ENCODE data around the gene CMBL. TPM values are rescaled to one million over a fixed set of nuclear protein-coding genes. Genes with fewer than 3 reads are reported as not detected.
"Not testable (repeated sequence)": the region's sequence is repeated elsewhere in the genome, so short reads cannot be mapped to it uniquely, and the experiment has no call there.

Gene CMBL
- total RNA-seq, 1 donor from 2014 or later: 3.9 TPM

DNA sequence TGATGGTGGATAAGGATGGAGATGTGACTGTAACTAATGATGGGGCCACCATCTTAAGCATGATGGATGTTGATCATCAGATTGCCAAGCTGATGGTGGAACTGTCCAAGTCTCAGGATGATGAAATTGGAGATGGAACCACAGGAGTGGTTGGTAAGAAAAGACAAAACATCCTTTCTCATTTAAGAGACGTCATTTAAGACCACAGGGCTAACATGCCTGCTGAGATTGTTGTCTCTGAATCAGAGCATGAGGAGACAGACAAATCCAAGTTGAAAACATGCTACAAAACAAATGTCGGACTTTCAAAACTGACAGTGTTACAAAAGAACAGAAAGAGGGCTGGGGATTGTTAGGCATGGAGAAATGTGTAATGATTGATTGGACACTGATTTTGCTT, 53.0 kb downstream of the CMBL start:
- no peak for DNase-seq

DNA sequence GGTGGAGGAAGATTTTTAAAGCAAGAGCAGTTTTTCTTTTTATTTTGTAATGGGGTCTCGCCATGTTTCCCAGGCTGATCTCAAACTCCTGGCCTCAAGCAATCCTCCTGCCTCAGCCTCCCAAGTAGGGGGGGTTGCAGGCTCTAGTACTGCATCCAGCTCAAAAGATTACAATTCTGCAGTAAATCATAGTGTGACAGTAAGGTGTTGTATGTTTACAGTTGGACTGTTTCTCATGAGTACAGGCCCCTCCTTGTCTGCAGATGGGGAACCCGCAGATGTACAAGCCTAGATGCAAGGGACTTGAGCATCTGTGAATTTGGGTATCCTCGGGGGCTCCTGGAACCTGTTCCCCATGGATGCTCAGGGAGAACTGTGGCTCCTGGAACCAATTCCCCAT, 54.3 kb downstream of the CMBL start:
- DNase-seq: no peak

DNA sequence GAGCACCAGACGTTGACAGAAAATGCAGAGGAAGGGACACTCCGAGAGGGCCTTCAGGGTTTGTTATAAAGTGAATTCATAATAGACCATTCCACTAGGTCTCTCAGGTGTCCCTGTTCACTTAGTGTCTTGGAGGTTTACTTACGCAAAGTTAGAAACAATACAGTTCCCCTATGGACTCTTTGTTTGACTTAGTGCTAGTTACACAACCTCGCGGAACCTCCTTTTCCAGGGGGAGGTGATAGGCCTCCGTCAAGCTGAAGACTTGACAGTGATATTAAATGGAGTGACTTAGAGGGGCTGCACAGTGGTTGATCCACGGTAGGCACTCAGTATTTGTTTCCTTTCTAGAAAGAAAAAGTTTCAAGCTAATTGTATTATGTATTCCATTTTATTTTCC, 56.3 kb downstream of the CMBL start:
- no peak for DNase-seq

DNA sequence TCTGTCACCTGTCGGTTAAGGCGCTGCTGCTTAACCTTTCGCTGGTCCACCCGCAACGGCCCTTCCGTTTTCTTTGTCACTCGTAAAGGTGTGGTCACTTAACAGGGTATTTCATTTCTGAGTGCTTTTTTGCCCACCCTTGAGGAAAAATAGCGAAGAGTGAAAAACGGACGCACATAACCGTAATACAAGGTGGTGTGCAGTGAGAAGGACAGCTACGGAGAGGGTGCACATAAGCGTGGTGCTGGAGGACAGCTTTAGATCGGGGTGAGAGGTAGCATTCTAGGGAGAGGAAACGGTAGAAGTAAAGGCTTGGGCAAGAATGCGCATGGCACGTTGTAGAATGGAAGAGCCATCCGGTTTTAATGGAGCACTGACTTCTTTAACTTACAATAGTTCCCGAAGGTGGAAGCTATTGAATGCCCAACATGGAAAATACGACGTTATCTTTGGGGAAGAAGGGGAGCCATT, 56.9 kb downstream of the CMBL start:
- no peak for DNase-seq

DNA sequence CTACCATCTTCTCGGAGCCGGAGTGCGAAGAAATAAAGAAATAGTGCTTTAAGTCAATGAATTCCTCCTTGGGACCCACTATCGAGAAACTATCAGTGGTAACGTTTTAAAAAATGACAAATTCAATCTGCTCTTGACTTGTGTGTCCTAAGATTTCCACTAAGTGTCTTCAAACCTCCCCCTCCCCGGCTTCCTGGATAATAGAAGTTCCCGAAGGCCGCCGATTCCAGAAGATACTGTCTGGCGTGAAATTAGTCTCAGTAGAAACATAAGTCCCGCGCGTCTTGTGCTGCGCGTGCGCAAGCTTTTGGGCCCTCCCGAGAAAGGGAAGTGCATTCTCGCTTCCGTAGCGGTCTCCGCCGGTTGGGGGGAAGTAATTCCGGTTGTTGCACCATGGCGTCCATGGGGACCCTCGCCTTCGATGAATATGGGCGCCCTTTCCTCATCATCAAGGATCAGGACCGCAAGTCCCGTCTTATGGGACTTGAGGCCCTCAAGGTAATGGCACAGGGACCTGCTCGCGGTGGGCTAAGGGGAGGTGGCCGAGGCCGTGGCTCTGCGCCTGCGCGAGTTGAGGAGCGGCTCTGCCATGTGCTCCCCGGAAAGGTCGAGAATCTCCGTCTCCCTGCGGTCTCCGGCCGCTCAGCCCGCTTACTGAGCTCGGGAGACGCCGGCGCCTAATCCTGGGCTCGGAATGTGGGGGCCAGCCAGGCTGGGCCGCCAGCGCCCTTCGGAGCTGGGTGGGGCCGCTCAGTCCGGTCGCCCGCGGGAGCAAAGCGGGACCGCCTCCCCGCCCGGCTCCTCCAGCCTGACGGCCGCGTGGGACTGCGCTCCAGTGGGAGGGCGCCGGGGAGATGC, 57.5 kb downstream of the CMBL start, which contains the start of gene CCT5:
Gene CCT5, plus strand, starts transcription at position 333 of the 858 bp plus-strand sequence. Its CDS starts 61 bp downstream, at position 394.
- DNase-seq: peak; percentile 85

DNA sequence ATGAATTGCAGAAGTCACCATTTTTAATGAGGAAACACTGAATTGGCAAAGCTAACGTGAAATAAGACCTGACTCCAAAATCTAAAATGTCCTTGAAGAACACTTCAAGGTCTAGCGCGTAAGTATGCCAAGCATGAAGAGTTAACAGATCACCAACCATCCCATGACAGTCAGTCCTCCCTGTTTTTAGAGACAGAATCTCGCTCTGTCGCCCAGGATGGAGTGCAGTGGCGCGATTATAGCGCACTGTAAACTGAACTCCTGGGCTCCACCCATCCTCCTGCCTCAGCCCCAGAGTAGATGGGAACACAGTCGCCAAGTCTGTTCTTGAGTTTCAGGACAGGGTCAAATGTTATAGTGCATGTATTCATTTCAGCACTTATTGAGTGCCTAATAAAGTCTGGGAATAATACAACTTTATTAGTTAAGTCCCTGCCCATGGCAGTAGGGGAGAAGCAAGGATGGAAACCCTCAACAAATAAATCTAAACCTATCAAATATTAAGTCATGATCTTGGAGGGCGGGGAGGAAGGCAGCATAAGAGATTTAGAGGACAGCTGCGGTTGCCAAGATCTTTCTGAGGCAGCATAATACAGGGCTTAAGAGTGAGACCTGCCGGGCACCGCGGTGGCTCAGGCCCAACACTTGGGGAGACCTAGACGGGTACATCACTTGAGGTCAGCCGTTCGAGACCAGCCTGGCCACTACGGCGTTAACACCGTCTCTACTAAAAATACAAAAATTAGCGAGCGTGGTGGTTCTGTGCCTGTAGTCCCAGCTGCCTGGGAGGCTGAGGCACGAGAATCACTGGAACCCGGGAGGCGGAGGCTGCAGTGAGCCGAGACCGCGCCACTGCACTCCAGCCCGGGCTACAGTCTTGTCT, 59.1 kb downstream of the CMBL start:
- DNase-seq: no peak

DNA sequence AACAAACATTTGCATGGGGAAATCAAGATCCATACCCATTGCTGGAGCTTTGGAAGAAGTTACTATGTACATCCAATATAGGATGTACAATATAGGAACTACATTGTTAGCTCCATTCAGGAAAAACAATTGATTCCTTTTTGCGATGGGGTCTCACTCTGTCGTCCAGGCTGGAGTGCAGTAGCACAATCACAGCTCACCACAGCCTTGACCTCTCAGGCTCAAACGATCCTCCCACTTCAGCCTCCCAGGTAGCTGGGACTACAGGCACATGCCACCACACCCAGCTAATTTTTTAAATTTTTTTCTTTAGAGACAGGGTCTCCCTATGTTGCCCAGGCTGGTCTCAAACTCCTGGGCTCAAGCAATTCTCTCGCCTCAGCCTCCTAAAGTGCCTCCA, 60.5 kb downstream of the CMBL start:
- not testable (repeated sequence) for DNase-seq

DNA sequence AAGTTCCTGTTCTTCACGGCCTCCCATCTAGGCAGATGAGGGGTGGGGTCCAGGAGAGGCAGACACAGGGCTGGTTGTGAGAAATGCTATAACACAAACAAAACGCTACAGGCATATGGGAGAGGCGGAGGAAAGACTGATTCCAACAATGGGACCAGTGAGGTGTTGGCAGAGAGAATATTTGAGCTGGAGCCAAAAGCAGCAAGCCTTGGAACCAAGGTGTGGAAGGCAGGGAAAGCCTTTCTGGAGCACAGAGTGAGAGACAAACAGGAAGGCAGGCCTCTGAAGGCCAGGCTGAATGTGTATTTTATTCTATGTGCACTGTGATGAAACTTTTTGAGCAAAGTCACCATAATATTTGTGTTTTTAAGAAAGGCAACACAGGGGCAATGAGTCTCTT, 60.9 kb downstream of the CMBL start:
- DNase-seq: no peak

DNA sequence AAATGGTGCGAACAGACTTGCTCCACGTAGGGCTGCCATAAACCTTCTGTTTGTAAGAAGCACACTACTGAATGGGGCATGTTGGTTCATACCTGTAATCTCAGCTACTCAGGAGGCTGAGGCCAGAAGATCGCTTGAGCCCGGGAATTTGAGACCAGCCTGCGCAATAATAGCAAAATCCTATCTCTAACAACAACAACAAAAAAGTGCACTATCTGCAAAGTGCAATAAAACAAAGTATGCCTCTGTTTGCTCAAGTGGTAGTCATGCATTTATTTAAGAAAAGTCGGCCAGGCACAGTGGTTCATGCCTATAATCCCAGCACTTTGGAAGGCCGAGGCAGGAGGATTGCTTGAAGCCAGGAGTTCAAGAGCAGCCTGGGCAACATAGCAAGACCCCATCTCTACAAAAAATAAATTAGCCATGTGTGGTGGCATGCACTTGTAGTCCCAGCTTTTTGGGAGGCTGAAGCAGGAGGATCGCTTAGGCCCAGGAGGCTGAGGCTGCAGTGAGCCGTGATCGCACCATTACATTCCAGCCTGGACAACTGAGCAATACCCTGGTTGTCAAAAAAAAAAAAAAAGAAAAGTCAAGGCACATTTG, 63.3 kb downstream of the CMBL start:
- no peak for DNase-seq

DNA sequence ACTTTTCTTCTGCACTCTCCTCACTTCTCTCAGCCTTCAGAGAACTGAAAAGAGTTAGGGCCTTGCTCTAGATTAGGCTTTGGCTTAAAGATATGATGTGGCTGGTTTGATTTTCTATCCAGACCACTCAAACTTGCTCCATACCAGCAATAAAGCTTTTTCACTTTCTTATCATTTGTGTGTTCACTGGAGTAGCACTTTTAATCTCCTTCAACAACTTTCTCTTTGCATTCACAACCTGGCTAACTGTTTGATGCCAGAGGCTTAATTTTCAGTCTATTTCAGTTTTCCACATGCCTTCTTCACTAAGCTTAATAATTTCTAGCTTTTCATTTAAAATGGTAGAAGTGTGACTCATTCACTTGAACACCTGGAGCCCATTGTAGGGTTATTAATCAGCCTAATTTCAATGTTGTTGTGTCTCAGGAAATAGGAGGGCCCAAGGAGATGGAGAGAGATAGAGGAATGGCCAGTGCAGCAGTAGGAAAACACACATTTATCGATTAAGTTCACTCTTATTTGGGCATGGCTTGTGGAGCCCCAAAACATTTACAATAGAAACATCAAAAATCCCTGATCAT, 64.0 kb downstream of the CMBL start:
- no peak for DNase-seq

DNA sequence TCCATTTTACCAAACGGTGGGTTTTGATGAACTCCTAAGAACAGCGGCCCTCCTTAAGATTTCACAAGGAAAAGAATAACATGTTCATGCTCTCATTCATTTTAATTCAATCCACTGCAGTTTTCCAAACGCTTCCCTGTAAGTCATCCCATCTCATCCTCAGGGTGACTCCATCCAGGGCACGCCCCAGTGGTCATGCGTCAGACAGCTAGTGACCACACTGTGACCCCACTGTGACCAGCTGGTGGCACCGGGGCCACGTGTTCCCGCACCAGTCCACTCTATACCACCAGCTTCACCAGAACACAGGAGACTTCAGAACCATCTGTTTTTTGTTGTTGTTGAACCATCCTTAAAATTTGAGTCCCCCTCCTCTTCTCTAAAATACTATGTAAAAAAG, 72.4 kb downstream of the CMBL start:
- DNase-seq: no peak

DNA sequence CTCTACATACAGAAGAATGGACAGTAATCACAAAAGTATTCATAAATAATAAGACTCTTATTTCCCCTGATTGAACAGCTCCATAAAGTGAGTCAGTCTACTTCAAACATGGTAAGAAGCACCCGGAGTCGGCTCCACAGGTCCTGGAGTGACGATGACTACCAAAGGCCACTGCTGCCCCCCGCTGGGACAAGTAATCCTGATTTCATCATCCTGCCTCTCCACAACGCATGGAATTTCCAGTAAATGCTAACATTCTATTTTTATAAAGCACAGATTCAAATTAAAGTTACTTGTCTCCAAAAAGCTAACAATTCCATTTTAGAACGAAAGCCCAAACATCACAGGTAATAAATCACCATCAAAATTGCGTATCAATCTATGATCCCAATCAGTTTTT, 74.2 kb downstream of the CMBL start:
- DNase-seq: no peak

DNA sequence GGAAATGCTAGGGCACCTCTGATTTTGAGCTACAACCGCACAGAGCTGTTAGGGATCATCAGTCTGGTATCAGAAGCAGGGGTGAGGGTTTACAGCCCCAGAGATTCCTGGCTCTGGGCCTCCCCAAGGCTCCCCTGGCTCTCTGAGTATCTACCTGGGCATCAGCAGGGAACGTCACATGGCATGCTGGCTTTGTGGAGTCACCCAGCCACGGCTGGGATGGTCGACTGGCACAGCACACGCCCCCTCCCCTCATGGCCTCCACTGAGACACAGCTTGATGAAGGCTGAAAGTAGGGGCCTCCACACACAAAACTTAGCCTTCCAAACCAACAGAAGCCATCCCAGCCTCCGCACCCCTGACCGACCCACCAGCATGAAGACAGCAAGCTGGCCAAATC, 74.7 kb downstream of the CMBL start:
- no peak for DNase-seq

DNA sequence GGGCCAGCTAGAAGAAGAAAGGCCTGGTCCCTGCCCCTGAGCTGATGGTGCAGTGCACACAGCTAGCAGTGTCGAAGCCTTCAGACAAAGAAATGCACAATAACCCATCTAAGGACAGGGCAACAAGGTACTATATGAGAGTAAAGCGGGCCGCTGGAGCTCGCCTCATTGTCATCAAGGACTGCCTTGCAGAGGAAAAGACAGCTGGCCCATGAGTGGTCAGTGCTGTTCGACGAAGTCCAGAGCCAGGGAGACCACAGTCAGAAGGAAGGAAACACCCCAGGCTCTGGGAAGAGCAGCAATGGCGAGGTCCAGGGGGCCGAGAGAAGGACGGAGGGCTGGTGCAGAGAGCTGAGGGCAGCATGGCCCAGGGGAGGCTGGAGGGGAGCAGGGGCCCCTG, 75.3 kb downstream of the CMBL start:
- no peak for DNase-seq

DNA sequence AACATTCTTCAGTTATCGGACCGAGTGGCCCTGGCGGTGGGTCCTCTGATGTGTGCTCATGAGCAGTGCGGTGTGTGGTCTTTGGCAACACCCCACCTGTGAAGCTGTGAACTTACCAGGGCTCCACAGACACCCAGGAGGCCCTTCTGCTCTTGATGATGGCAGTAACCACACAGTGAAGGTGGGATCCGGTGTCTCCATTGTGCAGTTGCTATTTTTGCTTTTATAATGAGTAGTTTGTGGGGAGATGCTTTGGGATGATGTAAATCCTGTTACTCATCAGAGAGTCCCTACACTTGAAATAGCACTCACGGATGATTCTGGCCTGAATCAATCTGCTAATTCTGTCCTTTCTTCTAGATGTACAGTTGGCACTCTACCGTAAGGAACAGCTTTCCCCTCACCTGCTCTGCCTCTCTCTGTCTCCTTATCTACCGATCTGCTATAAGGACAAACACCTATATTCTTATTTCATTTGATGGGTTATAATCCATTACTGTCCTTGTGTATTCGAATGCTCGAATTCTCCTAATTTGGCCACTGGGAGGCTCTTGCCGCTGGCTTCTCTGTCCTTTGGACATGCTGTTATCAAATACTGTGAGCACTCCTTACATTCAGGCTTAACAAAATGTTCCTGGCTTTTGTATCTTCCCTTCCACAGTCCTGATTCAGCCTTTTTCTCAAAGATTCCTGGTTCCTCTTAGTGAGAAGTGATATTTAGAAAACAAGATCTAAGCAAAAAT, 78.2 kb downstream of the CMBL start:
- DNase-seq: no peak

DNA sequence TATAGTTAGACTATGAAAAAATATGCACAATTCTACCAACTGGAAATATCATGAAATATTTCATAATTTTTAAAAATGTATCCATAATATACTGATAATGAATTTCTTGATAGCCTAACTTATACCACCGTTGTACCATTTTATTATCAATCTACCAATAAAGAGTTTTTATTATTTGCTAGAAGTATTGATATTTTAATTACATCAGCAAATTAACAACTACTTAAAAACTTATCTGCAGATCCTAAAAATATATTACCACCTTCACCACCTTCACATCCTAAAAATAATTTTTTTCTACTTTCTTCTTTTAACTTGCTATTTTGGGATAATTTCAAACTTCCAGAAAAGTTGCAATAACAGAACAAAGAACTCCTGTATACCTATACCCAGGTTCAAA, 79.4 kb downstream of the CMBL start:
- DNase-seq: no peak

Small RNA genes lying within 50 kb of the gene (small RNA-seq; reads per million reads assigned to genes)
- gene RF00019: not detected

Other genes with a start within 250 kb of the CMBL start
- gene ATPSCKMT, start 58.0 kb downstream of the CMBL start, total RNA-seq: 44.0 TPM
- 271 TPM for gene CCT5, start 57.6 kb downstream of the CMBL start, total RNA-seq
- 245 TPM for gene MARCHF6, start 45.8 kb upstream of the CMBL start, total RNA-seq
- 1.9 TPM for gene ROPN1L, start 134.0 kb upstream of the CMBL start, total RNA-seq